HepG2 (cell line): Measurements from ENCODE around the gene MAFF. TPM values are rescaled to one million over a fixed set of nuclear protein-coding genes. Genes with fewer than 3 reads are reported as not detected.

ENCODE experiments used
- ASH2L ChIP-seq: fragments of 300-600, 200-600 bp; sonication (generic); IDR thresholded peaks from 2 replicates; pipeline ENCODE4 v1.7.0; 2017; ENCODE audit warnings: low read depth, mild to moderate bottlenecking, moderate library complexity, mixed read lengths, low read length; ENCODE audit not compliant: insufficient read length
- BRD4 ChIP-seq: sonication (generic); formaldehyde crosslinking; IDR thresholded peaks from 2 replicates; pipeline ENCODE4 v1.4.0; 2020; ENCODE audit warnings: missing genetic modification reagents
- SAP130 ChIP-seq: IDR thresholded peaks from 2 replicates; pipeline ENCODE4 v1.6.1; 2016; ENCODE audit warnings: low read depth
- SOX5 ChIP-seq: IDR thresholded peaks from 2 replicates; pipeline ENCODE4 v1.6.1; 2016; ENCODE audit warnings: borderline replicate concordance
- ZNF24 ChIP-seq: fragments of 450-650 bp; IDR thresholded peaks from 2 replicates; pipeline ENCODE4 v1.6.1; 2017; ENCODE audit warnings: antibody characterized with exemption, mild to moderate bottlenecking
- ZNF251 ChIP-seq: sonication (generic); formaldehyde crosslinking; IDR thresholded peaks from 2 replicates; pipeline ENCODE4 v1.9.0; 2021; ENCODE audit warnings: mild to moderate bottlenecking, missing genetic modification reagents
- ZNF460 ChIP-seq: sonication (generic); formaldehyde crosslinking; IDR thresholded peaks from 2 replicates; pipeline ENCODE4 v1.5.1; 2020; ENCODE audit warnings: missing genetic modification reagents, mild to moderate bottlenecking, borderline replicate concordance
- ZNF878 ChIP-seq: sonication (generic); formaldehyde crosslinking; IDR thresholded peaks from 2 replicates; pipeline ENCODE4 v1.8.1; 2023; ENCODE audit warnings: mild to moderate bottlenecking, missing genetic modification reagents, moderate library complexity
- polyA plus RNA-seq, 8 experiments: library from polyadenylated mRNA; depleted of rRNA in 3 of 8; stranded (reverse) in 7 of 8; unstranded in 1 of 8; fragments of >200 nt; fragmentation: Illumina TruSeq in 4 of 8; extraction: Trizol in 4 of 8; gene quantifications; 2 replicates each; pipeline versions ENCODE4 v1.2.1 to v1.2.3, GENCODE V29; 2011 to 2016; ENCODE audit warnings: low read depth in 4 of 8, missing spikeins in 1 of 8, mixed read lengths in 1 of 8; ENCODE audit not compliant: insufficient read depth in 1 of 8
- total RNA-seq, 5 experiments: library from RNA; depleted of rRNA; stranded (reverse); fragments of >200 nt; fragmentation: Illumina TruSeq; extraction: Trizol; gene quantifications; 2 replicates each; pipeline ENCODE4 v1.2.3, GENCODE V29; 2016; ENCODE audit warnings: low read depth in 1 of 5
- TF ChIP-seq, protein P1 (sequence below): sonication (generic); formaldehyde crosslinking; IDR thresholded peaks from 2 replicates; pipeline ENCODE4 v1.4.0; 2020; ENCODE audit warnings: low read depth, mild to moderate bottlenecking, missing genetic modification reagents
- TF ChIP-seq, protein P2 (sequence below): sonication (generic); formaldehyde crosslinking; conservative IDR thresholded peaks from 2 replicates; pipeline ENCODE4 v1.8.0; 2022; ENCODE audit warnings: low read depth, missing genetic modification reagents
- TF ChIP-seq, protein P3 (sequence below): sonication (generic); formaldehyde crosslinking; IDR thresholded peaks from 2 replicates; pipeline ENCODE4 v1.8.1; 2023; ENCODE audit warnings: mild to moderate bottlenecking, missing genetic modification reagents
- TF ChIP-seq, protein P4 (sequence below), 2 experiments: fragments of 450-650 bp in 1 of 2; sonication (generic) in 1 of 2; formaldehyde crosslinking in 1 of 2; IDR thresholded peaks; 2 replicates each; pipeline versions ENCODE4 v1.6.1 to v1.8.0; 2016 to 2022; ENCODE audit warnings: antibody characterized with exemption in 1 of 2, mild to moderate bottlenecking in 1 of 2, missing genetic modification reagents in 1 of 2

MAFF gene
- total and polyA plus RNA-seq, 2 of the 13 experiments (the other 11 are each of a cell fraction or from before 2014, with no cell fraction given) = 5.4 to 14.3 TPM

DNA sequence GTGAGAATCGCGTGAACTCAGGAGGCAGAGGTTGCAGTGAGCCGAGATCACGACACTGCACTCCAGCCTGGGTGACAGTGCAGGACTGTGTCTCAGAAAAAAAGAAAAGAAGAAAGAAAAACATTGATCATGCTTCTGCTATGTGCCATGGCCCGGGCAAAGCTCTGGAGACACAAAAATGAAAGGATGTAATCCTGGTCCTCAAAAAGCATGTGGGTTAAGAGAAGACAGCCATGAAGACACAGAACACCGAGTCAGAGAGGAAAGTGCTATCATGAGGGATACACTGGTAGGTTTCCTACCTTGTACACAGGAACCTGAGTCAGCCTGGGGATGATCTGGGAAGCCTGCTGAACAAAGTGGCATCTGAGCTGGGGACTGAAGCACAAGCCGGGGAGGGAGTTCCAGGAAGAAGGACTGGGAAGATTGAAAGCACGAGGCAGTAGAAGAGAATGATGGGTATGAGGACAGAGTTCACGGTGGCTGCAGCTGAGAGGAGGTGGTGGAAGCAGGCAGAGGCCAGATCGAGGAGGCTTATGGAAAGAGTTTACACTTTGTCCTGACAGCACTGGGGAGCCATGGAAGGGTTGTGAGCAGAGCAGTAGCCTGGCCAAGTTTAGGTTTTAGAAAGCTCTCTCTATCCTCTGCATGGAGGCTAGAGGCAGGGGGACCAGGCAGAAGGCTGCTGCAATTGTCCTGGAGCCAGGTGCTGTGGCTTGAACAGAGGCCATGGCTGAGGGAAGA is 9.9 kb upstream of the MAFF start (continued):
- TF ChIP-seq ASH2L (no peak), ZNF251 (CRISPR knock-in tag) (no peak), BRD4 (CRISPR knock-in tag) (no peak; the same call in 1 of the 2 replicates), SAP130 (peak; percentile 46; the same call in 1 of the 2 replicates), ZNF24 (no peak), ZNF878 (CRISPR knock-in tag) (no peak), SOX5 (CRISPR knock-in tag) (no peak), ZNF460 (CRISPR knock-in tag) (no peak)
- TF ChIP-seq, protein P1, sequence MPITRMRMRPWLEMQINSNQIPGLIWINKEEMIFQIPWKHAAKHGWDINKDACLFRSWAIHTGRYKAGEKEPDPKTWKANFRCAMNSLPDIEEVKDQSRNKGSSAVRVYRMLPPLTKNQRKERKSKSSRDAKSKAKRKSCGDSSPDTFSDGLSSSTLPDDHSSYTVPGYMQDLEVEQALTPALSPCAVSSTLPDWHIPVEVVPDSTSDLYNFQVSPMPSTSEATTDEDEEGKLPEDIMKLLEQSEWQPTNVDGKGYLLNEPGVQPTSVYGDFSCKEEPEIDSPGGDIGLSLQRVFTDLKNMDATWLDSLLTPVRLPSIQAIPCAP (CRISPR knock-in tag) = no peak
- TF ChIP-seq, protein P2, sequence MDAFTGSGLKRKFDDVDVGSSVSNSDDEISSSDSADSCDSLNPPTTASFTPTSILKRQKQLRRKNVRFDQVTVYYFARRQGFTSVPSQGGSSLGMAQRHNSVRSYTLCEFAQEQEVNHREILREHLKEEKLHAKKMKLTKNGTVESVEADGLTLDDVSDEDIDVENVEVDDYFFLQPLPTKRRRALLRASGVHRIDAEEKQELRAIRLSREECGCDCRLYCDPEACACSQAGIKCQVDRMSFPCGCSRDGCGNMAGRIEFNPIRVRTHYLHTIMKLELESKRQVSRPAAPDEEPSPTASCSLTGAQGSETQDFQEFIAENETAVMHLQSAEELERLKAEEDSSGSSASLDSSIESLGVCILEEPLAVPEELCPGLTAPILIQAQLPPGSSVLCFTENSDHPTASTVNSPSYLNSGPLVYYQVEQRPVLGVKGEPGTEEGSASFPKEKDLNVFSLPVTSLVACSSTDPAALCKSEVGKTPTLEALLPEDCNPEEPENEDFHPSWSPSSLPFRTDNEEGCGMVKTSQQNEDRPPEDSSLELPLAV = no peak
- TF ChIP-seq, protein P3, sequence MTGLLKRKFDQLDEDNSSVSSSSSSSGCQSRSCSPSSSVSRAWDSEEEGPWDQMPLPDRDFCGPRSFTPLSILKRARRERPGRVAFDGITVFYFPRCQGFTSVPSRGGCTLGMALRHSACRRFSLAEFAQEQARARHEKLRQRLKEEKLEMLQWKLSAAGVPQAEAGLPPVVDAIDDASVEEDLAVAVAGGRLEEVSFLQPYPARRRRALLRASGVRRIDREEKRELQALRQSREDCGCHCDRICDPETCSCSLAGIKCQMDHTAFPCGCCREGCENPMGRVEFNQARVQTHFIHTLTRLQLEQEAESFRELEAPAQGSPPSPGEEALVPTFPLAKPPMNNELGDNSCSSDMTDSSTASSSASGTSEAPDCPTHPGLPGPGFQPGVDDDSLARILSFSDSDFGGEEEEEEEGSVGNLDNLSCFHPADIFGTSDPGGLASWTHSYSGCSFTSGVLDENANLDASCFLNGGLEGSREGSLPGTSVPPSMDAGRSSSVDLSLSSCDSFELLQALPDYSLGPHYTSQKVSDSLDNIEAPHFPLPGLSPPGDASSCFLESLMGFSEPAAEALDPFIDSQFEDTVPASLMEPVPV (CRISPR knock-in tag) = no peak
- TF ChIP-seq, protein P4, sequence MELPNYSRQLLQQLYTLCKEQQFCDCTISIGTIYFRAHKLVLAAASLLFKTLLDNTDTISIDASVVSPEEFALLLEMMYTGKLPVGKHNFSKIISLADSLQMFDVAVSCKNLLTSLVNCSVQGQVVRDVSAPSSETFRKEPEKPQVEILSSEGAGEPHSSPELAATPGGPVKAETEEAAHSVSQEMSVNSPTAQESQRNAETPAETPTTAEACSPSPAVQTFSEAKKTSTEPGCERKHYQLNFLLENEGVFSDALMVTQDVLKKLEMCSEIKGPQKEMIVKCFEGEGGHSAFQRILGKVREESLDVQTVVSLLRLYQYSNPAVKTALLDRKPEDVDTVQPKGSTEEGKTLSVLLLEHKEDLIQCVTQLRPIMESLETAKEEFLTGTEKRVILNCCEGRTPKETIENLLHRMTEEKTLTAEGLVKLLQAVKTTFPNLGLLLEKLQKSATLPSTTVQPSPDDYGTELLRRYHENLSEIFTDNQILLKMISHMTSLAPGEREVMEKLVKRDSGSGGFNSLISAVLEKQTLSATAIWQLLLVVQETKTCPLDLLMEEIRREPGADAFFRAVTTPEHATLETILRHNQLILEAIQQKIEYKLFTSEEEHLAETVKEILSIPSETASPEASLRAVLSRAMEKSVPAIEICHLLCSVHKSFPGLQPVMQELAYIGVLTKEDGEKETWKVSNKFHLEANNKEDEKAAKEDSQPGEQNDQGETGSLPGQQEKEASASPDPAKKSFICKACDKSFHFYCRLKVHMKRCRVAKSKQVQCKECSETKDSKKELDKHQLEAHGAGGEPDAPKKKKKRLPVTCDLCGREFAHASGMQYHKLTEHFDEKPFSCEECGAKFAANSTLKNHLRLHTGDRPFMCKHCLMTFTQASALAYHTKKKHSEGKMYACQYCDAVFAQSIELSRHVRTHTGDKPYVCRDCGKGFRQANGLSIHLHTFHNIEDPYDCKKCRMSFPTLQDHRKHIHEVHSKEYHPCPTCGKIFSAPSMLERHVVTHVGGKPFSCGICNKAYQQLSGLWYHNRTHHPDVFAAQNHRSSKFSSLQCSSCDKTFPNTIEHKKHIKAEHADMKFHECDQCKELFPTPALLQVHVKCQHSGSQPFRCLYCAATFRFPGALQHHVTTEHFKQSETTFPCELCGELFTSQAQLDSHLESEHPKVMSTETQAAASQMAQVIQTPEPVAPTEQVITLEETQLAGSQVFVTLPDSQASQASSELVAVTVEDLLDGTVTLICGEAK (IDR thresholded peaks at IDR 0.05) = no peak
- TF ChIP-seq, protein P4 (CRISPR knock-in tag; IDR thresholded peaks at IDR 0.05) = 0 out of 2 replicates have a peak, but pooled peaks have one; percentile 46
